Right atrium auricular region (tissue), 2 donors: ENCODE results near the gene MAN2A2. TPM values are rescaled to one million over a fixed set of nuclear protein-coding genes. Genes with fewer than 3 reads are reported as not detected.
A peak's percentile ranks its signal among the peaks of the same experiment; 100 is the strongest.
"Not testable (repeated sequence)": the region's sequence is repeated elsewhere in the genome, so short reads cannot be mapped to it uniquely, and the experiment has no call there.

Source experiments
- DNase-seq: peaks from one replicate; pipeline ENCODE4 v3.0.0-alpha.2; 2019; ENCODE audit warnings: low spot score
- H3K27ac ChIP-seq, 2 donors: fragments of 200-600 bp; sonication (generic); 1 replicate in 1 of 2; 2 replicates in 1 of 2; pipeline ENCODE4 v1.5.1; 2016 to 2019
- H3K27me3 ChIP-seq, 2 donors: fragments of 200-600 bp; sonication (generic); one replicate each; pipeline versions ENCODE4 v1.5.1 to v1.6.0; 2017 to 2019
- H3K36me3 ChIP-seq: fragments of 200-600 bp; sonication (generic); one replicate; pipeline ENCODE4 v1.5.1; 2016
- H3K4me1 ChIP-seq, 2 donors: fragments of 200-600 bp; sonication (generic); one replicate each; pipeline versions ENCODE4 v1.5.1 to v1.6.0; 2017 to 2019
- H3K4me3 ChIP-seq, 2 donors: fragments of 200-600 bp; sonication (generic); 1 replicate in 1 of 2; 2 replicates in 1 of 2; pipeline ENCODE4 v1.5.1; 2017 to 2019; ENCODE audit warnings: mild to moderate bottlenecking in 1 of 2, moderate library complexity in 1 of 2
- H3K9me3 ChIP-seq, 2 donors: fragments of 200-600 bp; sonication (generic); one replicate each; pipeline ENCODE4 v1.5.1; 2019
- total RNA-seq, 2 donors: library from RNA; depleted of rRNA; stranded (reverse); fragments of >200 nt; gene quantifications; one replicate each; pipeline ENCODE4 v1.1.0, GENCODE V29; 2016
- TF ChIP-seq, protein P1 (sequence below), 2 donors: fragments of 200-600 bp; sonication (generic); IDR thresholded peaks; one replicate each; pipeline ENCODE4 v1.5.1; 2019; ENCODE audit warnings: antibody characterized with exemption in 2 of 2

Gene MAN2A2
- total RNA-seq, 2 donors from 2014 or later = 41.7 to 42.3 TPM

DNA sequence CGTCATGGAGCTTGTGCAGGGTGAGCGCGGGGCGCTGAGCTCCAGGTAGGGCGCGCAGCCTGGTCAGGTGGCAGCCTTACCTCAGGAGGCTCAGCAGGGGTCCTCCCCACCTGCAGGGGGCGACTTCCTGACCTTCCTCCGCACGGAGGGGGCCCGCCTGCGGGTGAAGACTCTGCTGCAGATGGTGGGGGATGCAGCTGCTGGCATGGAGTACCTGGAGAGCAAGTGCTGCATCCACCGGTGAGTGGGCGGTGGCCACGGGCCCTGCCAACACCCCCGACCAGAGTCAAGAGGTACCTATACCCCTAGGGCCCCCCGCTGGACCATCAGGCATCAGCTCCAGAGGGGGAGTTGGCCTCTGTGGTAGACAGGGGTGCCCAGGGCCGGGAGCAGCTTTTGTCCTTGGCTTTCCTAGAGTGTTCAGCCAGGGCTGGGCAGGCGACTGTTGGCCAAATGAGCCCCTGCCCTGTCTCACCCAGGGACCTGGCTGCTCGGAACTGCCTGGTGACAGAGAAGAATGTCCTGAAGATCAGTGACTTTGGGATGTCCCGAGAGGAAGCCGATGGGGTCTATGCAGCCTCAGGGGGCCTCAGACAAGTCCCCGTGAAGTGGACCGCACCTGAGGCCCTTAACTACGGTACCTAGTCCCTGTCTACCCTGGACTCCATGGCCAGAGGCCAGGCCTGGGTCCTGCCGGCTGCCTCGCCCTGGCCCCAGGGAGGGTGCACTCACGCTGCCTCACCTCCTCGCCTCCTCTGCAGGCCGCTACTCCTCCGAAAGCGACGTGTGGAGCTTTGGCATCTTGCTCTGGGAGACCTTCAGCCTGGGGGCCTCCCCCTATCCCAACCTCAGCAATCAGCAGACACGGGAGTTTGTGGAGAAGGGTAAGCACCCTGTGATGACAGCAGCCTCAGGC, 9.7 kb upstream of the MAN2A2 start:
- Histone ChIP-seq H3K27ac (no peak overlapping the region), H3K4me3 (no peak overlapping the region), H3K36me3 (peaks cover 54% of the 10 kb centered on the region), H3K27me3 (no peaks in the 10 kb centered on the region), H3K4me1 (peaks cover 0 to under 1% of the 10 kb centered on the region in 2 donors), H3K9me3 (no peaks in the 10 kb centered on the region)
- no peak for DNase-seq
- TF ChIP-seq, protein P1, sequence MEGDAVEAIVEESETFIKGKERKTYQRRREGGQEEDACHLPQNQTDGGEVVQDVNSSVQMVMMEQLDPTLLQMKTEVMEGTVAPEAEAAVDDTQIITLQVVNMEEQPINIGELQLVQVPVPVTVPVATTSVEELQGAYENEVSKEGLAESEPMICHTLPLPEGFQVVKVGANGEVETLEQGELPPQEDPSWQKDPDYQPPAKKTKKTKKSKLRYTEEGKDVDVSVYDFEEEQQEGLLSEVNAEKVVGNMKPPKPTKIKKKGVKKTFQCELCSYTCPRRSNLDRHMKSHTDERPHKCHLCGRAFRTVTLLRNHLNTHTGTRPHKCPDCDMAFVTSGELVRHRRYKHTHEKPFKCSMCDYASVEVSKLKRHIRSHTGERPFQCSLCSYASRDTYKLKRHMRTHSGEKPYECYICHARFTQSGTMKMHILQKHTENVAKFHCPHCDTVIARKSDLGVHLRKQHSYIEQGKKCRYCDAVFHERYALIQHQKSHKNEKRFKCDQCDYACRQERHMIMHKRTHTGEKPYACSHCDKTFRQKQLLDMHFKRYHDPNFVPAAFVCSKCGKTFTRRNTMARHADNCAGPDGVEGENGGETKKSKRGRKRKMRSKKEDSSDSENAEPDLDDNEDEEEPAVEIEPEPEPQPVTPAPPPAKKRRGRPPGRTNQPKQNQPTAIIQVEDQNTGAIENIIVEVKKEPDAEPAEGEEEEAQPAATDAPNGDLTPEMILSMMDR (IDR thresholded peaks at IDR 0.05) = no peak

DNA sequence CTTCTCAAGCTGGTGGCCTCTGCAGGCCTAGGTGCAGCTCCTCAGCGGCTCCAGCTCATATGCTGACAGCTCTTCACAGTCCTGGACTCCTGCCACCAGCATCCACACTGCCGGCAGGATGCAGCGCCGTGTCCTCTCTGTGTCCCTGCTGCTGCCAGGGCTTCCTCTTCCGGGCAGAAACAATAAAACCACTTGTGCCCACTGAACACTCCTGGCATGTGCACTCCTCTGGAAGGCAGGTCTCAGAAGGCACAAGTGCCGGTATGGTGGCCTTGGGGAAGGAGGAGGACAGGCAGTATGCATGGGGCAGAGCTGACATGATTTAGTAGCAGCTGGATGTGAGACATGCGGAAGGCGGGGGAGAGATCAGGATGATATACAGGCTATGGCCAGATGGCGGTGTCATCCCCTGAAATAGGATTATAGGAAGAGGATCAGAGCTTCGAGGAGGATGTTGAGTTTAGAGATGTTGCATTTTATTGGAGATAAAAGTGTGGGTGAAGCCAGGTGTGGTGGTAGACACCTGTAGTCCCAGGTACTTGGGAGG, 7.5 kb upstream of the MAN2A2 start:
- H3K4me1 ChIP-seq = no peaks in the 10 kb centered on the region
- H3K4me3 ChIP-seq = no peak overlapping the region
- peaks cover 42% of the 10 kb centered on the region for H3K36me3 ChIP-seq
- TF ChIP-seq, protein P1 (IDR thresholded peaks at IDR 0.05) = no peak
- H3K27me3 ChIP-seq = no peaks in the 10 kb centered on the region
- DNase-seq = no peak
- H3K27ac ChIP-seq = no peak overlapping the region
- no peaks in the 10 kb centered on the region for H3K9me3 ChIP-seq

DNA sequence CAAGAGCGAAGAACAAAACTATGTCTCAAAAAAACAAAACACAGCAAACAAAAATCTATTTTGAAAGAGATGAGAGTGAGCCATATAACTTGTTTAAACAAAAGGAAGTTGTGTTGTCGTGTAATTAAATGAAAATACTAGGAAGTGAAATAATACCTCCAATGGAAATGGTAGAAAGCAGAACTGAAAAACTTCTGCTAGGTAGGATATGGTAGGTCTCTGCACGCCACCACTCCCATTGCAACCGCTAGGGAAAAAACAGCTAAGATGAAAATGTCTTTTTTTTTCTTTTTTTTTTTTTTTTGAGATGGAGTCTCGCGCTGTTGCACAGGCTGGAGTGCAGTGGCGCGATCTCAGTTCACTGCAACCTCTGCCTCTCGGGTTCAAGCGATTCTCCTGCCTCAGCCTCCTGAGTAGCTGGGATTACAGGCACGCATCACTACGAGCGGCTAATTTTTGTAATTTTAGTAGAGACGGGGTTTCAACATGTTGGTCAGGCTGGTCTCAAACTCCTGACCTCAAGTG, 5.9 kb upstream of the MAN2A2 start:
- DNase-seq, H3K27ac ChIP-seq, H3K27me3 ChIP-seq, H3K4me3 ChIP-seq, H3K4me1 ChIP-seq, H3K9me3 ChIP-seq: not testable (repeated sequence)
- H3K36me3 ChIP-seq = peaks cover 27% of the 10 kb centered on the region

DNA sequence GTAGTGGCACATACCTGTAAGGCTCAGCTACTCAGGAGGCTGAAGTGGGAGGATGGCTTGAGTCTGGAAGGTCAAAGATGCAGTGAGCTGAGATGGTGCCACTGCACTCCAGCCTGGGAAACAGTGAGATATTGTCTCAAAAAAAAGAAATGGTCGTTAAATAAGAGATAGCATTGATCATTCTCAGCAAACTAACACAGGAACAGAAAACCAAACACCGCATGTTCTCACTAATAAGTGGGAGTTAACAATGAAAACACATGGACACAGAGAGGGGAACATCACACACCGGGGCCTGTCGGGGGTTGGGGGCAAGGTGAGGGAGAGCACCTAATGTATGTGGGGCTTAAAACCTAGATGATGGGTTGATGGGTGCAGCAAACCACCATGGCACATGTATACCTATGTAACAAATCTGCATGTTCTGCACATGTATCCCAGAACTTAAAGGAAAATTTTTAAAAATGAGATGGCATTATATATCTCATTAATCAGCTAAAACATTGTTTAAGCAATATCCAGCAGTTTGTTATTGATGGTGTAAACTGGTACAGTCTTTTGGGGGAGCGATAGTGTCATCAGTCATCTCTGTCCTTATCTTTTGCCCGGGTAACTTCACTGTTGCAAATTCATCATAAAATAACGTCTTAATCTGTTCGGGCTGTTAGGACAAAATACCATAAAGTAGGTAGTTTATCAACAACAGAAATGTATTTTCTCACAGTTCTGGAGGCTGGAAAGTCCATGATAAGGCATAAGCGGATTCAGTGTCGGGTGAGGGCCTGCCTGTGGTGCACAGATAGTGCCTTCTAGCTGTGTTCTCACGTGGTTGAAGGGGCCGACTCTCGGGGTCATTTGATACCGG, 1.7 kb upstream of the MAN2A2 start:
- TF ChIP-seq, protein P1 (IDR thresholded peaks at IDR 0.05) = no peak
- Histone ChIP-seq H3K27ac (peak overlapping the region; percentile 89 to 96), H3K27me3 (no peaks in the 10 kb centered on the region), H3K9me3 (no peaks in the 10 kb centered on the region), H3K4me3 (peak overlapping the region in 1 of 2 donors; percentile 82), H3K4me1 (peaks cover 0 to 22% of the 10 kb centered on the region in 2 donors), H3K36me3 (peaks cover 19% of the 10 kb centered on the region)
- DNase-seq = no peak

DNA sequence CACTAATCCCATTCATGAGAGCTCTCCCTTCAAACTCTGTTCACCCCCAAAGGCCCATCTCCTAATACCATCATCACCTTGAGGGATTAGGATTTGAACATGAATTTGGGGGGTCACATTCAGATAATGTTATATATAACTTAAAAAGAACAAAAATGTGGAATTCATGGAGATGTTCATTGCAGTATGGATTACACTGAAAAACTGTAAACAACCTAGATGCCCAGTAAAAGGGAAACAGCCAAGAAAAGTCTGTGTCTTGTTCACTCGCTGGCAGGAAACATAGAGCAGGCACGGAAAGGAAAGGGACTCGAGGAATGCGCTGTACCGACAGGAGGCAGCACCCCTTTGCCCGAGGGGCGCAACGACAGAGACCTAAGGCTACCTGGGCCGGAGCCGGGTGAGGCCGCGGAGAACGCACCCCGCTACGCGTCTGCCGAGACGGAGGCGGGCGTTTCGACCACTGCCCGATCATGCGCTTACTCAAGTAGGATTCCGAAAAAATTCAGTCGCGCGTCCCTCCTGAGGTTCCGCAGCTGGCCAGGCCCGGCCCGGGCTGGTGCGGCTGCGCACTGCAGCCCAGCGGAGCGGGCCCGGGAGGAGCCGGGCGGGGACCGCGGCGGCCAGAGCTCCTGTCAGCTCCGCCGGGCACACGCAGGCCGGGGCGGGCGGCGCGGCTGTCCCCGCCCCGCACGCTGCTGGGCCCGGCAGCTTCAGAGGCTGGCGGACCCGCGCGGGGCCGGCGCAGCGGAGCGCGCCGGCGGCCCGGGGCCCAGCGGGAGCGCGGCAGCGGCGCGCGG, 862 bp upstream of the MAN2A2 start:
- TF ChIP-seq, protein P1 (IDR thresholded peaks at IDR 0.05) = peak; percentile 86 to 93
- DNase-seq = peak; percentile 73
- Histone ChIP-seq H3K4me3 (peak overlapping the region; percentile 82 to 87), H3K4me1 (peaks cover 0 to 30% of the 10 kb centered on the region in 2 donors), H3K9me3 (no peaks in the 10 kb centered on the region), H3K36me3 (peaks cover 27% of the 10 kb centered on the region), H3K27ac (peak overlapping the region; percentile 89 to 96), H3K27me3 (no peaks in the 10 kb centered on the region)
